HPDE6-E6E7 (cell line): ENCODE data around the gene MEDAG.

Source experiments
- DNase-seq: peaks from one replicate; pipeline ENCODE4 v3.0.0; 2011; ENCODE audit warnings: missing footprints; ENCODE audit errors: extremely low spot score

The MEDAG gene

DNA sequence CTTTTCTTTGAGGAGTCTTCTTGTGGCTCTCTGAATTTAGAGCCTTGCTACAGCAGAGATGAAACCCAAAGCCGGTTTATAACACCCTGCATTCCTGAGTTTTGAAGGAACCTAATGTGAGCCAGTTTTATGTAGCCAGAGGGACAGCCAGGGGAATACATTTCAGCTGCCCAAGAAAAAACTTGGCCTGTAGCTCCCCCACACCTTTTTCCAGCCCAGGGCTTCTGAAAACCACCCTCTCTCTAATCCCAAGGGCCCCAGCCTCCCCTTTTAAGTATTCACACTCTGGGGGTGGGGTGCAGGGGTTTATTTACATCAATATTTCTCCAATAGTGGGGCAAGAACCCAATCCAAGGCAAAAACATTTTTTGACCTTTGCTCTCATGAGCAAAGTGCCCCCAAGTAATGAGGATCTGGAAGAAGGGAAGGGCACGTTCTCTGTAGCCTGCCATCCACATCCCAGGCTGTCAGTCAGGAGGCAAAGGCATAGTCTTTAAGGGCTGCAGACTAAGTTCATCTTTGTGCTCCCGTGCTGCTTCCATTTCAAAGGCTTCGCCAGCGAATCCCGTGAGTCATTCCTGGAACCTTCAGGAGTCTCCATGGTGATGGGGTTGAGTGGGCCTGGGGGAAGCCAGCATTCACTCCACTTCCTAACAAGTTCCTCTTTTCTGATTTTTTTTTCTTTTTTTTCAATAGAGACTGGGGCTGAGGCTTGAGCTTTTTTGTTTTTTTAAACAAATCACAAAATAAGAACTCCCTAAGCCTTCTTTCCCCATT, 33.2 kb upstream of the MEDAG start:
- DNase-seq = no peak

GRCh38 chr13:30873499-30873898, 32.6 kb upstream of the MEDAG start:
- DNase-seq = no peak

- no peak for DNase-seq
Observed at GRCh38 chr13:30874111-30874510, 32.0 kb upstream of the MEDAG start.

DNA sequence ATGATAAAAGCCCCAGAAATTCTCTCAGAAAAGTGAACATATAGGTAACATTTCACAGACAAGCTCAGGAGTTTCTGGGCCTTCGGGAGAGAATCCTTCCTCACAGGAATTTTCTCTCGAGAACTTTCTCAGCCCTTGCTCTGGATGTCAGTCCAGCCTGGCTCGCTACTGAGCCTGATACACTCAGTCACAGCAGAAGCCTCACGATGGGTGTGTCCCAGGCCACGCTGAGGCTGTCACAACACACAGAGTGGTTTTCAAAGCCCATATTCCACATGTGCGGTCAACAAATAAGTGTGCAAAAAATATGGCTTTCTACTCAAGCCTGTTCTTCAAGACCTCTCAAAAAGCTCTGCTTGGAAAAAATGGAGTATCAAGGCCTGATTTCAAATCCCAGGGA, 31.5 kb upstream of the MEDAG start:
- DNase-seq = no peak

- no peak for DNase-seq
Observed at GRCh38 chr13:30877335-30877734, 28.7 kb upstream of the MEDAG start.

- DNase-seq = no peak
Observed at GRCh38 chr13:30880151-30880855, 25.8 kb upstream of the MEDAG start.

- DNase-seq = no peak
Observed at GRCh38 chr13:30880856-30881155, 25.3 kb upstream of the MEDAG start.

- no peak for DNase-seq
Observed at GRCh38 chr13:30881191-30881651, 24.9 kb upstream of the MEDAG start.

- no peak for DNase-seq
Observed at GRCh38 chr13:30882026-30882850, 23.8 kb upstream of the MEDAG start.

DNA sequence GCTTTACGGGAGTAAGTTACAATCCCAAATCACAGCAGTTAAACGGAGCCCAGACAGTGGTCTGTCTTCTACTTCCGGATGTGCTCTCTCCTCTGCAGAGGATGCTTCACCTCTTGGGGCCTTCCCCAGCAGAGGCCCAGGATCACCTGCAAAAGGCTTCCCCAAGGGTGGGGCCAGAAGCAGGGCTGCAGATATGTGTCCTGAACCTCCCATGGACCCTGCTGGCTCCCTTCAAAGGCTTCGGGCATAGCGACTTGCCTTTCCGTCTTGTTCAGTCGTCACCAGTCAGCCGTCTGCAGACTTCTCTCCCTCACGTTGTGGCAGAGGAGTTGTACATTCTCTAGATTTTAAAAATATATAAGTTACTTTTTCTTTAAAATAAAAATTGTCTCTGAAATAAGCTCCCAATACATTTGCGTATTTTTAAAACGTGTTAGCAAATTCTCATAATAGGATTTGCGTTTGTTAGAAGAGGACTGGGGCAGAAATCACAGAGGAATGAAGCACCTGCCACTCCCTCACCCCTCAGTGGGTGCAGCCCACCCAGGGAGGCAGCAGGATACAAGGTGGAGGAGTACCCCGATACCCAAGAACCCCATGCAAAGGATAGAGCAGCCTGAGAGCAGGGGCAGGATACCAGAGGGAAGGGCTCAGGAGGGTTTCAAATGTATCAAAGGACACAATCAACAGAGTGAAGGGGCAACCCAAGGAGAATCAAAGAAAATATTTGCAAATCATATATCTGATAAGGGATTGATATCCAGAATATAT, 22.9 kb upstream of the MEDAG start:
- DNase-seq = no peak

- DNase-seq = no peak
Observed at GRCh38 chr13:30884543-30884942, 21.5 kb upstream of the MEDAG start.

GRCh38 chr13:30889196-30889690, 16.8 kb upstream of the MEDAG start:
- no peak for DNase-seq

DNA sequence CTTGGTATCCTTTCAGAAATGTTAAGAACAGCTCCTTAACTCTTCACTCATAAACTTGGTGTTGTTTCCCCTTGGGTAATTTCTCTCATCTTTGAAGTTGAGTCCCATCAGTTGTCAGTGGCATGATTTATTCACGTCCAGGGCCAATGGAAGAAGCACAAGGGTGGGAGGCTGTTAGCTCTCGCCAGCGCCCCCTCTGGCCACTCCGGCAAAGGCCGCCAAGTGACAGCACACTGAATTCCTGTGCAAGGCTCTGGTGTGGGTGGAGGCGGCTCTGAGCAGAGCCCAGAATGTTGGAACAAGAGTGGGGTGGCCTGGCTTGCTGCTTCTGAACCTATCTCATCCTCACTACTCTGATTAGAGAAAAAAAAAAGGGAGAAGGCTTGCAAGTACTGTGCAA, 13.1 kb upstream of the MEDAG start:
- DNase-seq = no peak

- no peak for DNase-seq
Observed at GRCh38 chr13:30895773-30896172, 10.3 kb upstream of the MEDAG start.

- DNase-seq = no peak
Observed at GRCh38 chr13:30898070-30898469, 8.0 kb upstream of the MEDAG start.

DNA sequence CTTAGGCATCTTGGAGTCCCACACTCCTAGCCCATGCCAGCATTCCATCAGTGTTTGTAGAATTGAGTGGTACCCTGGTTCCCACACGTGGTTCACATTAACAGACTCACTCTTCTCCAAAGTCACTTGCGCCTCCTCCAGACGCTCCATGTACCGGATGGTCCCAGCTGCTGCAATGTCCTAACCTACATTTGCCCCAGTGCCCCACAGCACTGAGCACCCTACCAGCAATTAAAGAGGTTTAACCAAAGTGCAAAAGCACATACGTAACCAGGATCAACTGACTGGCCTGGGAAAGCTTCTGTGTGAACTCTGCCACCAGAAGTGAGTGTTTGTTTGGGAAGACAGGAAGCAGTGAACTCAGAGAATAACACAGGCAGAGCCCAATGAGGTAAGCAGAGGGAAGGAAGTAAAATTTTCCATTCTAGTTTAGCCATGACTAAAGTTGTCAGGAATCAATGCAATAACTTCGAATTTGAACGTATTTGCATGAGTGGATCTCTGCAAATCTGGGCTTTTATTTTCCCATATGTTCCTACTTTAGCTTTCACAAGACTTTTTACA, 7.3 kb upstream of the MEDAG start:
- DNase-seq = no peak

DNA sequence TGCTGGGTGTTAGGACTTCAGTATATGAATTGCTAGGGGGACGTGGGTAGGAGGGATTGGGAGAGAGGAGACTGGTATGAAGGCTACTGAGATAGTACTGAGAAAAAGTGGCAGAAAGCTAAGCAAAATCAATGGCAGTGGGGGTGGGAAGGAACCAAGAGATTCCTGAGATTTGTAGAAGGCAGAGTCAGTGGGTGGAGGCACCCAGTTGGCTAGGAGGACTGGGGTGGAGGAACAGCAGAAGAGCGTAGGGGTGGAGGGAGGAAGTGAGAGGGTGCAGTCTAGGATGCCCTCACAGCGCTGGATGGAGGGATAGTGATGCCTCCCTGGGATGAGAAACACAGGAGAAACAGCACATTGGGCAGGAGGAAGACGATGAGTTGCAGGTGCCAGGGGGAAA, 5.6 kb upstream of the MEDAG start:
- DNase-seq = no peak

DNA sequence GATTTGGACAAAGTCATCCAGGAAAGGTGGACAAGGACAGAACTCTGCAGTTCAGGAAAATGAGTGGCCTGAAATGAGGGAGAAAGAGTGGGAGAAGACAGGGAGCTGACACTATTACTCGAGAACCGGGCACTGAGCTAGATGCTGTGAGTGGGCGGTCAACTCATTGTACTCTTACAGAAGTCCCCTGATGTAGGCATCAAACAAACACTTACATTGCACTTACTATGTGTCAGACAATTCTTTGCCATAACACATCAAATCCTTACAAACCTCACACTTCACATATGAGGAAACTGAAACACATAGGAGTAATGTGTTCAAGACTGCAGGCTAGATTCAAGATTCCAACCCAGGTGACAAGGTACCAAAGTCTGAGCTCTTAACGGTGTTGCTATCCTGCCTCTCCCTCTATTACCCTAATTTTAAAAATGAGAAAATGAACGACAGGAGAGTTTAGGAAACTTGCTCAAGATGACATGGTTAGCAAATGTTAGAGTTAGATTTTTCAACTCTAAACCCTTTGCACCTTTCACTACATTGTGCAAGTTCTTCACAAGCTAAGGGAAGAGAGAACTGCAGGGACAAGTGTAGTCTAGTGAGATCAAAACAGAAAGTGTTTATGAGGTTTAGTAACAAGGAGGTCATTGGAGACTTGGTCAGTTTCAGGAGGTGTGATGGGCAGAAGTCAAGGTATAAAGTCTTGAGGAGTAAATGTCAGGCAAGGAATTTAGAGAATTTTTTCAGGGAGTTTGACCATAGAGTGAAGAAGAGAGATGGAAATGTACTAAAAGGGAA, 4.9 kb upstream of the MEDAG start:
- DNase-seq = no peak

DNA sequence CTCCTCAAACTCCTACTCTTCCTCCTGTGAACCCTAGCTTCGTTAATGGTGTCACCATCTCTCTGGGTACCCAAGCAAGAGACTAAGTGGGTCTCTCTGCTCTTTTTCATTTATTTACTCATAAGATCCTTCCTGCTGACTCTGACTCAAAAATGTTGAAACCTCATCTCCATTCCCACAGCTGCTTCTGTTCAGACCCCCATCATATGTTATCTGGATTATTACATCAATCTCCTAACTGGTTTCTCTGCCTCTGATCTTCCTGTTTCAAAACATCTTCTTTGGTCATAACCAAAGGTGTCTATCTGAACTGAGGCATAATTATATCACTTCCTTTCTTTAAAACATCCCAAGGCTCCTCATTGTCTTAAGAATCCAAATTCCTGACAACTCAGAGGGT, 2.0 kb upstream of the MEDAG start:
- DNase-seq = no peak

GRCh38 chr13:30906411-30907051, 460 bp downstream of the MEDAG start:
- DNase-seq = no peak
